SIG-M5 treated with dmso at 0.1 percent for 504 hours (cell line): Measurements from ENCODE around the gene BTBD10.

ENCODE experiments used
- DNase-seq: peaks from one replicate; lab custom pipeline; 2025; ENCODE audit not compliant: unreplicated experiment; lab: John Stamatoyannopoulos, UW

The BTBD10 gene

DNA sequence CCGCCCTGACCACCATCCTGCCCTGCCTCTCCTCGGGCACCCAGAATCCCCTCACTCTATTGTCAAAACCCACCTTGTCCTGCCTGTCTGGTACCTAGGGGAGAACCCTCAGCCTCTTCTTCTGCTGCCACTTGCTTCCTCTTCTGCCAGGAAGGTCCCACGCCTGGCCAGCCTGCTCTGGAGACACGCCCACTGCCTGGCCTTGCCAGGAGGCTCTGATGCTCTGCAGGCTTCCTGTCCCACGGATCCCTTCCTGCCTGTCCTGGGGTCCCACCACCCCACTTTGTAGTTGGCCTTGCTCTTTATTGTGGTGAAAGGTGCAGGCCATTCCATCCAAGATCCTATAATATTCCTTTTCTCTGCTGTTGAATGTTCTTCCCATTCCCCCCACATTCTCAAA lies 122.0 kb downstream of the BTBD10 start:
- no peak for DNase-seq

DNA sequence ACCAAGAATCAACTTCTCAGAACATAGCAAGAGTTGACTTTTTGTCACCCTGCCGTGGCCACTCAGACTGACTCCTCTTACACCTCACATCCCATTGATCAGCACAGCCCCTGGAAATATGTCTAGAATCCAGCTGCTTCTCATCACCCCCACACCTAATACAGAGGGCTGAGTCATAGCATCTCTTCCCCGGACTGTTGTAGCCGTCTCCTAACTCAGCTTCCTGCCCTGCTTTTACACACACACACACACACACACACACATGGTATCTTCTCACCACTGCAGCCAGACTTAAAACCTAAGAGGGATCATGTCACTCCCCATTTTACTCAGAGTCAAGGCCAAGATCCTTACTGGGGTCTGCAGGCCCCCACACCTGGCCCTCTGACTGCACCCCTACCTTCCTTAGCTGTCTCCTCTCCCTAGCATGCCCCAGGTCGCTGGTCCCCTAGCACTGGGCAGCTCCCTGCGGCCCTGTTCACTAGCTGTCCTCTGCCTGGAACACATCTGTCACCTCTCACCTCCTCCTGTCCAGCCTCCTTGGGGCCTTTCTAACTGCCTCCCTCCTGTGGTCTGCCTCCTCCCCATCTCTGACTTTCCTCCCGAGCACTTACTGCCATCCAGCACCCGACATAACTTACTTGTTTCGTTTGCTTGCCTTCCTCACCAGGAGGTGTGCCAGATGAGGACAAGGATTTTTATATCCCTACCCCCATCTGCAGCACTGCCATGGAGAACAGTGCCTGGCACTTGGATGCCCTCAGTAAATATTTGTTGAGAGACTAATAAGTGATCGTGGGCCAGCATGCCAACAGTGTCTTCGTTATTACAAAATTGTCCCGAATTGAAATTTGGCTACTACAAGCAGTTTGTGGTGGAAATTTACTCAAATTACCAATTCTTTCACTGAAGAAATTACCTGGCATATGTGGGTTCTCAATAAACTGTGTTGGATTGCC lies 123.5 kb downstream of the BTBD10 start:
- DNase-seq = no peak

DNA sequence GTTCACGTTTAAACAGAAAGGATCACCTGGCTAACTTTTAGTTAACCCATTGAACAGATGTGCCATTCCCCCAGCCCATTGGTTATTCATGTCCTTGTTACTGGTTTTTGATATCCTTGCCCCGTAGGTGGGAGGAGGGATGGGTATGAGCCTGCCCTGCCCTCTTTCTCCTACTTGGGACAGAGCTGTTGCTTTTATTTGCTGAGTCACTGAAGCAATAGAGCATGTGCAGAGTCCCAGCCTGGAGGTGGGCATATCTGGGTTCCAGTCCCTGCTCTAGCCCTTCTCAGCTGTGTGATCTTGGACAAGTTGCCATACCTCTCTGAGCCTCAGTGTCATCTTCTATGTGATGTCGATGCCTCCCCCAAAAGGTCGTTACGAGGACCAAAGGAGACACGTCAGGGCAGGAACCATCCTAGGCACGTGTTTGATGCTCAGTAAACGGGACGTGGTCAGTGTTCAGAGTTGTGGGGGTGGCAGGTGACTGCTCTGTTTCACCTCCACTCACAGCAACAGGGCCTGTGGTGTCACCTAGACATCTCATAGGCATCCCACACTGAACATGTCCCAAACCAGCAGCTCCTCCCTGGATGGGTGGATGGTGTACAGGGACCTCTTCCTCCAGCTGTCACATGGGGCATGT lies 124.5 kb downstream of the BTBD10 start:
- no peak for DNase-seq

DNA sequence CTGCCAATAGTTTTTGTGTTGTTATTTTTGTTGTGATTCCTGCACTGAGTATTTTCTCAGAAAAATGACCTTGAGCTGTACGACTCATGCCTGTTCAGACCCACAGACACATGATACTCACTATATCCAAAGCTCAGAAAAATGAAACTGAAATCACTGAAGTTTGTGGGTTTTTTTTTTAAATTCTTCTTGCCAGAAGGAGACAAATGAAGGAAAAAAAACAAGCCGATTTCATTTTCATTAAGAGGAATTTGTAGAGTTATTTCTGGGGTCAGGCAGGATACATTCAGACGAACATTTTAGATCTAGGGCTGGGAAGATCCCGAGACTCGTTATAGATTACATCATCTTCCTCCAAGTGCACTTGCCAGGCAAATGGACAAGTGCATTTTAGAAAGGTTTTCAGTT lies 125.0 kb downstream of the BTBD10 start:
- DNase-seq = no peak
